GM20000 (cell line): Measurements from ENCODE around the gene ANAPC2.

ENCODE experiments used
- DNase-seq: peaks from one replicate; pipeline ENCODE4 v3.0.0; 2012; ENCODE audit warnings: low spot score
- CTCF ChIP-seq: IDR thresholded peaks from 2 replicates; pipeline ENCODE4 v1.5.1; 2012; ENCODE audit warnings: mild to moderate bottlenecking, control low read depth; ENCODE audit errors: extremely low read depth, missing control alignments

The ANAPC2 gene

DNA sequence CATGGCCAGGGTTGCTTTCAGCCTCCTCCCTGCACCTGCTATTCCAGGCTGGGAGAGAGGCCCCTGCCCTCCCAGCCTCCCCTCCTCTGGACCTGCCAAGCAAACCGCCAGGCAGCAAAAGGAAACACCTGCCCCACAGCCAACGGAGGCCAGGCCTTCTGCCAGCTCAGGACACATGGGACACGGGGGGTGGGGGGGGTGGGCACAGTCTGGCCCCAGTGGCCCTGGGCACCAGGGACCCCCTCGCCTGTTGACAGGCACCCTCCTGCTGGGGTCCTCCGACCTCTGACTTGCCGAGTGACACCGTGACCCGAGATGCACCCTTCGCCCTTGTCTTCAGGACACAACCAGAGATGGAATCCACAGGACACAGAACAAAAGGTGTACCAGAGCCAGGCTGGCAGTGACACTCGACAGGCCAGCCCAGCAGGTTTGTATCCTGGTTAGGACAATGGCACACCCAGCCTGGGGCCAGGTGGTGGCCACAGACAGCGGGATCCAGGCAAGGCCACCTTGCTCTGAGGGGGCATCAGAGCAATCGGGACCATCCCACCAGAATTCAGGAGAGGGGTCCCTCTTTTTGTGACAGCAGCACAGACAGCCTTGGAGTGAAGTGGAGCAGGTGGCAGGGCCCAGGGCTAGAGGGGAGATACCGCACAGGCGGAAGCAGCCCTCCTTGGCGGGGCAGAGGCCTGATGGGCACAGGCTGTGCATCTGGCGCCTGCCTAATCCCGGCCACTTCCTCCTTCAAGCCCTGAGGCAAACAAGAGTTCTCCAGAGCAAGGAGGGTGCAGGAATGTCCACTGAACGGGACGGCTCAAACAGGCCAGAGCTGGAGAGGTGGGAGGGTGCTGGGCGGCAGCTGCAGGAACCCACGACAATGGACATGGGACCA is 15.2 kb downstream of the ANAPC2 start:
- peak; percentile 37 for DNase-seq
- no peak for TF ChIP-seq CTCF

GRCh38 chr9:137171149-137171900 is 17.0 kb downstream of the ANAPC2 start:
- no peak for TF ChIP-seq CTCF
- peak; percentile 34 for DNase-seq

DNA sequence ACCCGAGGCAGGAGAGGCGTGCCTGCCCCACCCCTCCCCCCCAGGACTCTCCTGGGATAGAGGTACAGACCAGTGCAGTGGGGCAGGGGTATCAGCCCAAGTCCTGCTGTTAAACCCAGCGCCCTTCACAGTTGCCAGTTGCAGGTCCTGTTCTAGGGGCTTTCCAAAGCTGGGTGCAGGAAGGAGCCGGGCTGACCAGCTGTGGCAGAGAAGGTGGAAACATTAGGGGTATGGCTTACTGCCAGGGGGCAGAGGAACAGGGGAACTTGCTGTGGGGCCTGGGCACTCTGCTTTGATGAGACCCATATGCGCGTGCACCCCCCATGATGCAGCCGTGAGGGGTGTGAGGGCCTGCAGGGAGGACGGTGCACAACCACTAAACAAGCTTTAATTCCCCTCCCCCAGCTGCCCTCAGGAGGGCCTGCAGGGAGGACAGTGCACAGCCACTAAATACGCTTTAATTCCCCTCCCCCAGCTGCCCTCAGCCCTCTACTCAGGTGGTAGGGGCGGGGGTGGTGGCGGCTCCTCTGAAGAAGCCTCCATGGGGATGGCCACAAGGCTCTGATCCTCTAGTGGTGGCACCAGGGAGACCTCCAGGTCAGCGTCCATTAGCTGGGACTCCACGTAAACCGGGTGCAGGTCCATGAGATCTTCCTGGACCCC is 17.7 kb downstream of the ANAPC2 start:
- peak; percentile 45 for DNase-seq
- TF ChIP-seq CTCF = no peak

GRCh38 chr9:137169896-137170358 is 18.4 kb downstream of the ANAPC2 start, which contains the start of gene LRRC26:
Gene LRRC26, minus strand, starts transcription at chr9:137170051. Its CDS starts 108 bp downstream, at chr9:137169943.
- no peak for DNase-seq
- no peak for TF ChIP-seq CTCF

GRCh38 chr9:137168904-137169856 is 19.2 kb downstream of the ANAPC2 start:
- DNase-seq = peak; percentile 84
- no peak for TF ChIP-seq CTCF

GRCh38 chr9:137168573-137168903 is 19.8 kb downstream of the ANAPC2 start:
- DNase-seq = peak; percentile 52
- TF ChIP-seq CTCF = no peak
